SKM-1 (cell line): ENCODE data around the gene BICD2.
"Not testable (repeated sequence)": the region's sequence is repeated elsewhere in the genome, so short reads cannot be mapped to it uniquely, and the experiment has no call there.

Experiments used
- DNase-seq: peaks from one replicate; lab custom pipeline; 2025; ENCODE audit not compliant: unreplicated experiment; lab: John Stamatoyannopoulos, UW

The BICD2 gene

DNA sequence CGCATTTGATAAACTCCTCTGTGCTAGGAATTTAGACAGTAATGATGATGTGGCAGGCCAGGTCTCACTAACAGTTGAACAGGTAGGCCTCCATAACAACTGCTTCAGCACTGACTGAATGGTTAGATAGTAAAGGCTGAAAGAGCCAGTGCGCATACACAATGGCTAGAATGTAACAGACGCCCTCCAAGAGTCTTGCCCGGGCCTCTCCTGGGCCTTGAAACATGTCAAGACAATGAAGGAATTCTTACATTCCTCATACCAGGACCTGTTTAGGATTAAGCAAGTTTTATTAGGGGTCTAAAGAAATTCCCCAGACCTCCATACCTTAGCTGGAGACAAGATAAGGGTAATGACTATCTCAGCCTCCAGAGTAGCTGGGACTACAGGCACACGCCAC is 6.7 kb upstream of the BICD2 start:
- no peak for DNase-seq

DNA sequence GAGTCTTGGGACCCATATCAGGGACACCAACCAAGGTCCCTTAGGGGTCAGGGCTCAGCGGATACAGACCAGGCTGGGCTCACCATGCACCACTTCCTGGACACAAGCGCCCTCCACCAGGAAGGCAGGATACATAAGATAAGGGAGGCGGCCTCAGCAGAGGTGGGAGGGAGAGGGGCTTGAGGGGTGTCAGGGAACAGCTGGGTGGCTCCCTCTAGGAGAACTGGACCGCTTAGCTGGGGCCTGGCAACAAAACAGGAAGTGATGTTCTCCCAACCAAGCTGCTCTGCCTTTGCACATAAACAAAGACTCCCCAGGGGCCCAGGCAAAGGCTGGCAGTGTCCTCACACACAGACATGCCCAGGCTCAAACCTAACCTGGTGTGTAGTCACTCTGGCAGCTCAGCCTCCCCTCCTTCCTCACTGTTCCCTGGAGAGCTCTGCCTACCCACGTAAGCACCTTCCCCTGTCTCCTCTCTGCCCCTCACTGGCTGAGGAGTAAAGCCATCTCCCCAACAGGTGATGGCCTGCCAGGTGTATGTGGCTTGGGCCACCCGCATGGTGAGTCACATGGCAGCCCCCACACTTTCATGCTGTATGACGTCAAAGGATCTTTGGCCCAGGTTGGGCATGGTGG is 5.8 kb upstream of the BICD2 start:
- no peak for DNase-seq

DNA sequence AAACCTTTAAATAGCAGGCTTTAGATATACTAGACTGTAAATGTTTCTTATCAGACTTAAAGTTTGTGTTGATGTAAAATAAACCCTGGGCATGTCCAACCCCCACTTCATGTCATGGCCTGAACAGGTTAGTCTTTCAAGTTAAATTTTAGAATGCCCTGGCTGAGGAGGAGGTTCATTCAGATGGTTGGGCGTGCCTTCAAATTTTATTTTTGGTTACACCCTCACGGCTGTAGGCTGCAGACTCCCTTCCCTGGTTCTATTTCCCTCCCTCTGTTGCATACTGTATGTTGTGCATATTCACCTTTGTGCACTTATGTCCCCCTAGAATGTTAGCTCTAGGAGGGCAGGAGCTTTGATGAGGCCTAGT is 5.3 kb upstream of the BICD2 start:
- no peak for DNase-seq

DNA sequence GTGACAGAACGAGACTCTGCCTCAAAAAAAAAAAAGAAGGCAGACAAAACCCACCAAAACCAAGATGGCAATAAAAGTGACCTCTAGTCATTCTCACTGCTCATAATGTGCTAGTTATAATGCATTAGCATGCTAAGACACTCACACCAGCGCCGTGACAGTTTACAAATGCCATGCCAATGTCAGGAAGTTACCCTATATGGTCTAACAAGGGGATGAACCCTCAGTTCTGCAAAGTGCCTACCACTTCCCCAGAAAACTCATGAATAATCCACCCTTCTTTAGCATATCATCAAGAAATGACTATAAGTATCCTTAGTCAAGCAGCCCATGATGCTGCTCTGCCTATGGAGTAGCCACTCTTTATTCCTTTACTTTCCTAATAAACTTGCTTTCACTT is 4.7 kb upstream of the BICD2 start:
- DNase-seq, result no peak

DNA sequence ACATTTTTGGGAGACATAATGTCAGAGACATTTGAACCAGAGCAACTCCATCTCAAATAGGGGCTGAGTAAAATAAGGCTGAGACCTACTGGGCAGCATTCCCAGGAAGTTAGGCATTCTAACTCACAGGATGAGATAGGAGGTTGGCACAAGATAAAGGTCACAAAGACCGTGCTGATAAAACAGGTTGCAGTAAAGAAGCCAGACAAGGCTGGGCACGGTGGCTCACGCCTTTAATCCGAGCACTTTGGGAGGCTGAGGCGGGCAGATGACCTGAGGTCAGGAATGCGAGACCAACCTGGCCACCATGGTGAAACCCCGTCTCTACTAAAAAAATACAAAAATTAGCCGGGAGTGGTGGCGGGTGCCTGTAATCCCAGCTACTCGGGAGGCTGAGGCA is 4.2 kb upstream of the BICD2 start:
- DNase-seq, result not testable (repeated sequence)

DNA sequence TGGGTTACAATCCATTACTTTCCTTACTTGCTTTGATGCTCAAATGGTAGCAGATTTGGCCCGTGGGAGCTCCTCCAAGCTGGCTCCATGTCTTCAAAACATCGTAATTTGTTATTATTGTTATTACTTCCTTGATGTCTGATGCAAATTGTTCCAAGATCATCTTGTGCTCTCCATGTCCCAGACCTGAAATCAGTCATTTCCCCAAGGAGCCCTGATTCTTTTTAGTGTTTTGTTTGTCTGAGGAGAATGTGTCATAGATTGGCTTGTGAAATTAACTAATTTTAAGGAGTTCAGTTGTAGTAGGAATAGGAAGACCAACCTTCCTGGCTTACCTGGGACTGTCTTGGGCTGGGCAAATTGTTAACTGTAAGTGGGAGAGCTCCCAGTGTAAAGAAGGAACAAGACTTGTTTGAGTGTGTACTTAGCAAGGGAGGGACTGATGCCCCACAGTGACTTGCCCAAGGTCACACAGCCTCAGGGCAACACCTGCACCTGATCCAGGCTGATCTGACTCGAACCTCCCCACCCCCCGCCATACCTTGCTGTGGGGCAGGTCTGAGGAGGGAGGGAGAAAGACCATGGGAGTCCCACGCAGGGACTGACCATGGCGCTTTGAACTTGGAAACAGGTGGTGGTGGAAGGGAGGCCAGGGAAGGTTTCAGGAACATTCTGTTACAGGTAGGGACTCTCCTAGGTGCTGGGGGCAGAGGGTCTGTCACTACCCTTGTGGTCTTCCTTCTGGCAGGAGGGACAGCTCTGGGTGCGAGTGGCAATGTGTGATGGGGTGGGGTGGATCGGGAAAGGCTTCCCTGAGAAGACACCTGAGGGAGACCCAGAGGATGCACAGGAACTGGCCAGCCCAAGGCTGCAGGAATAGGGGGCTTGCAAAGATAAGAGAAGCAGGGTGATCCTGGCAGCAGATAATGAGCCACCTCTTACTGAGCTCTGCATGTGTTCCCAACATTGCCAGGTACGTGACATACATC is 2.7 kb upstream of the BICD2 start:
- DNase-seq, result no peak

DNA sequence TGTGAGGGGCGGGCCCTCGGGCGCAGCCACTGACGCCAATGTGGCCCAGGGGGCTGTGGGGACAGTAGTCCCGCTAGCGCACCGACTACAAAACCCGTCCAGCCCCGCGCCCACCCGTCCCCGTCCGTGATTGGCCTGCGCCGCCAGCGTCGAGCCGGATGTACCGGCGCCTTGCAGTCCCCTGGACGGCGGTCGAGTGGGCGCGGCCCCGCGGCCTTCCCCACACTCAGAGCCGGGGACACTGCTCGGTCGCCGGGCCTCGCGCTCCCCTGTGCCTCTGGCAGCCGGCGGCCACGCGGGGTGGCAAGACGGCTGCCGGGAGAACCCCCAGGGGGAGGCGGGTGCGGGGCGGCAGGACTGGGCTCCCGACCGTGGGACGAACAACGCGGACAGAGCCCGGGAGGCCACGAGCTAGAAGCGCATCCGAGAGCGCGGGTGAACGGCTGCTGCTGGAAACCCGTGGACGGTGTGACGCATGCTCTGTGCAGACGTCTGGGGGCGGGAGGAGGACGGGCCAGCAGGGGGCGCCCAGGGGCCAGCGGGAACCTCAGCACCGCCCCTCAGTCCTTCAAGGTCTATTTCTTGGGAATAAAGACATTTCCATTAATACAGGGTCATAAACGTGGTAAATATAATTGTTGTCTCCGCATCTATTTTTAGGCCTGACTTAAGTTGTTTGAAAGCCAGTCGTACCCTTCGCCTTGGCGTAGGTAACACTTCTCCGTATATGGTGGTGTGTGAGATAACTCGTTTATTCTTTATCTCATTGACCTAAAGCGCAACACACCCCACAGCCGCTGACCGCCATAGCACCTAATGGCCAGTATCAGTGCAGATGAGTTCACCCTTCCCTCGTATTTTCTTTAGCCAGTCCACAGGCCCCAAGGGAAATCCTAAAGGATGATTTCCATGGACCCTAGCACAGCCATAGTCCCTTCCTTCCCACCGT is 629 bp upstream of the BICD2 start:
- peak; percentile 30 for DNase-seq

DNA sequence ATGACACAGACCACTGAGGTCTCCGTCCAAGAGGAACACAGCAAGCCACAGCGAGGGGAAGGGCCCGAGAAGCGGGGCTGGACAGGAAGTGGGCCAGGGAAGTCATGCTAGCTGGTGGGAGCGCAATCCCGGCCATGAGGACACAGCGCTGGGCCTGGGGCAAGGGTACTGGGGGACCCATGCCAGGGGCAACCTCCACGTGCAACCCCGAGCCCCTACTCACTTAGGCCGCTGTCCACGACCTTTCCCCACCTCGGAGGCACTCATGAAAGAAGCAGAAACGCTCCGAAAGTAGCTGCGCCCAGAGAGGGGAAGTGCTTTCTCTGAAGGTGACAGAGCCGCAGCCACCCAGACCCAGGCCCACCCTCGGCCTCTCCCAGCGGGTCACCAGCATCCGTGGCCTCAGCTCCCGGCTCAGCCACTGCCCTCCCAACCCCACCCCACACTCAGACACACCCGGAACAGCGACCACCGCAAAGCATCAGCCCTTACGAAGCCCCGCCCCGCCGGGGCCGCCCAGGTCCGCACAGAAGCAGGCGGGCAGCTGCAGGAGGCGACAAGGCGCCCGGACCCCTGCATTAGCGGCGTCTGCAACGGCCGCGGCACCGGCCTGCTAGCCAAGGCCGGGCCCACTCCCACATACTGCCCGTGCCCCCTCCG is 782 bp downstream of the BICD2 start:
- no peak for DNase-seq

DNA sequence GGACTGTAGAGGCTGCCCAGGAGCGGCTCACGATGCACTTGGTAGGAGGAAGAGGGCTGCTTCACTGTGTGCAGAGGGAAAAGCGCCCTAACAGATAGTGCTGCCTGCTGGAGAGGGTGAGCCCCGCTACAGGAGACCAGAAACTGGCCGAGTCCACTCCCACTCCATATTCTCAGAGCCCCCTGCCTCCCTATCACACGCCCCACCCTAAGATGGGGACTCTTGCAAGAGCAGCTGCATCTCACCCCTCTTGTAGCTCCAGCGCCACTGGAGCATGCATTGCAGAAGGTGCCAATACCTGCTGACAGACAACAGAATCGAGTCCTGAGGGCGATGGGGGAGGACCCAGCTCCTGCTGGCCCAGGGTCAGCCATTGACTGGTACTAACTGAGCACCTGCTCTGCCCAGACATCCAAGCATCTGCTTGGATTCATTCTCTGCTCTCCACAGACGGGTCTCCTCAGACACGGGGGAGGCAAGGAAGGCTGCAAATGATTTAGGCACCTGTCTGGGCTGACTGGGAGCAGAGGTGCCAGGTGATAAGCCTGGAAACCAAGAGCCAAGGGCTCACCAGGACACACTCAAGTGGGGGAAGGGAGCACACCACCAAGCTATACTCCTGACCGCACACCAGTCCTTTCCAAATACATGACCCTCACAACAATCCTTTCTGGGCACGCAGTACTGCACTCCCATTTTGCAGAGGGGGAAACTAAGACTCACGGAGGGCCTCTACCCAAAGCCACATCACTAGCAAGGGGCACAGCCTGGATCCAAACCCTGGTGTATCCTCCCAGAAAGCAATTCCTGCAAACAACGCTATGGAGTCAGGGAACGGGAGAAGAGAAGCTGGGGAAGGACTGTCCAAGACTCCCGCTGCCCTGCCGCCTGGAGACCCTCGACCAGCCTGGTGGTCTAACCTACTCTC is 1.6 kb downstream of the BICD2 start:
- no peak for DNase-seq

DNA sequence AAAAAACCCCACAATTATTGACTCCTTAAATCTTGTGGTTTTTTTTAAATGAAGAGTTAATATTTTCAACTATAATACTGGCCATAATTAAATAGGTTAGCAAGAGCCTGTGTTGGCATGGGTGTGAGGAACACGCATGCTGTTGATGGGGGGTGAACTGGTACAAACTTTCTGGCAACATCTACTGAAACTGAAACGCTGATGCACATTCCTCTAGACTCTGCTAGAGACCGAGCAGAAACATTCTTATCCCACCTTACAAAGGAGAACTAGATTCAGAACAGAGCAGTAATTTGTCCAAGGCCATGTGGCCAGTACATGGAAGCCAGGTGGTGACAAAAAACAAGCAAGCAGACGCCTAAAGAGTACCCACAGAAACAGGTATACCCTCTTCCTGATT is 2.4 kb downstream of the BICD2 start:
- DNase-seq, result no peak

DNA sequence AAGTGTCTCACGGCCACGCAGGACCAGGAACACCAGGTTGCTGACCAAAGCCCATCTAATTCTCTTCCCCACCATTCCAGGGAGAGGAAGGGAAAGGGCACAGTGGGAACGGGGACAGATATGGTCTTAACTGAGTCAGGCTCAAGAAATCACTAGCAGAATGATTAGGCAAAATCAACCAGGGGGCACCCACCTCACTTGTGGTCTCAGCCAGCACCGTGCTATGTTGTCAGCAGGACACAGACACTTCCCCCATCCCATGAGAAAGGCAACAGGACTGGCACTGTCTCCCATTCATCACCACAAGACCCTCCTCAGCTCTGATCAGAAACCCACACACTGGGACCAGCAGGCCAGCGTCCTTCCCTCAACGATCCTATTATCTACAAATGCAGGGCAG is 2.9 kb downstream of the BICD2 start:
- DNase-seq, result no peak

DNA sequence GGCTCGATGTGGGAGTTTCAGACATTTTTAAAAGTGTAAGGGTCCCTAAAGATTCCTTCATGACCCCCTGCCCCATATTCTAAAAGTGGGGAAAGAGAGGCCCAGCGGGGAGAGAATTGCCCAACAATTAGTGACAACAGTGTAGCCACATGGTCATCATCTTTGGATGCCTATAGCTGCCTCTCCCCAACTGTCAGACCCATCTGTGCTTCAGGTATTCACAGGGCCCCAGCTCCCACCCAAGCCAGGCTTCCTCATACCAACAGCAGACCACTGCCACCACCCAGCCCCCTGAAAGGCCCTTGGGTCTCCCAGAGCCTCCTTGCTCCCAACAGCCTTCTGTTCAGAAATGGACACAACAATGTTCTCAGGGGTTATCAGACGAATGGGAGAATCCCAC is 4.1 kb downstream of the BICD2 start:
- DNase-seq, result no peak

DNA sequence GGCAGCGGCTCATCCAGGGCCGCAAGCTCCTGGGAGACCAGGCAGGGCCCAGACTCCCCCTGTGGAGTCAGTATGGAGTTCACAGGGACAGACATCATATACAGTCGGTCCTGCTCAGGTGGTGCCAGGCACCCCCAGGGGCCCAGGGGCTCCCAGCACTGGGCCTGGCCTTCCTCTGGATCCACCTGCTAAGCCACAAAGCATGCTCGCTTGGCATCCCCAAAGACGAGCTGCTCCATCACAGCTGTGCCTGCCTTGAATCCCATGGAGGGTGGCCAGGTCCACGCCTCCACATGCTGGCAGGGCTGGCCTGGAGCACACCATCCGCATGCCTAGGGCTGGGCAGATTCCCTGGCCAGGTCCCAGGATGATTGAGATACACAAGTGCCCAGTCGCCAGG is 4.6 kb downstream of the BICD2 start:
- DNase-seq, result no peak

DNA sequence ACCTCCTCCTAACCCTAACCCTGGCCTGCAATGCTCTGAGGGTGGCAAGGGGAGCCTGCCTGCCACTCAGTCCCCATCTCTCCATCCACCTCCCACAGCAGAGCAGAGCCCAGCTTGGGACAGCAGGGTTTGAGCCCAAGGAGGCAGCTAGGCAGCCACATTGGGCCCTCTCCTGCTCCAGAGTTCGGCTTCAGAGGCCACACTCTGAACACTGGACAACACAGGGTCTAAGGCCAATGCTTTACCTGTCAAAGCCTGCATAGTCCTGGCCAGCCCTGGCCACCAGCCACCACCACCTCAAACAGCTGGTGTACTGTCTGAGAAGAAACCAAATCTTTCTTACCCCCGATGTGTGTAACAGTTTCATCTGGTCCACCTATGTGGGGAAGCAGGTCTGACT is 5.2 kb downstream of the BICD2 start:
- no peak for DNase-seq

DNA sequence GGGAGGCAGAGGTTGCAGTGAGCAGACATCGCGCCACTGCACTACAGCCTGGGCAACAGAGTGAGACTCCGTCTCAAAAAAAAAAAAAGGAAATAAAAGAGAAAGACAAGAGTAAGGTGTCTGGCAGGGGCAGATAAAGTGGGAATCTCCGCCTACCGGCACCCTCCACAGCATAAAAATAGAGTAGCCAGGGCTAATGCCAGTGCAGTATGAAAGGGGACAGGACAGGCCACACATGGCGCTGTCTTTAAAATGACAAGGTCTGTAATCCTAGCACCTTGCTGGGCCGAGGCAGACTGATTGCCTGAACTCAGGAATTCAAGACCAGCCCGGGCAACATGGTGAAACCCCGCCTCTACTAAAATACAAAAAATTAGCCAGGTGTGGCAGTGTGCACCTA is 7.8 kb downstream of the BICD2 start:
- DNase-seq, result no peak

DNA sequence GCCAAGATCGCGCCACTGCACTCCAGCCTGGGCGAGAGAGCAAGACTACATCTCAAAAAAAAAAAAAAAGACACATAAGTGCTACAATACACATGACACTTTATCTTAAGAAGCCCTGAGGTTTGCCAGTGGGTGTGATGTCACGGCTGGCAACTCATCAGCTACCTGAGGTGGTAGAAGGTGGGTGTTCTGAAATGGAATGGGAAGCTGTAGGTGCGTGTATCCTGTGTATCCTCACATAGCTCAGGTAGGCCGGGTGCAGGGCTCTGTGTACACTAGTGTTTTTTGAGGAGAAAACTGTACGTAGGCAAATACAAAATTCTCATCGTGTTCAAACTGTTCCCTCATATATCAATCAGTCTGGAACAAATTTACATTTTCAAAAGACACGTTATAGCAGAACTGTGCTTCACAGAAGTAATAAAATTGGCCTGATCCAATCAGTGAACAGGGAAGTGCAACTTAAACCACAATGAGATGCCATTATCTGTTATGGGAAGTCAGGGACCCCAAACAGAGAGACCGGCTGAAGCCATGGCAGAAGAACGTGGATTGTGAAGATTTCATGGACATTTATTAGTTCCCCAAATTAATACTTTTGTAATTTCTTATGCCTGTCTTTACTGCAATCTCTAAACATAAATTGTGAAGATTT is 10.4 kb downstream of the BICD2 start:
- DNase-seq, result no peak

DNA sequence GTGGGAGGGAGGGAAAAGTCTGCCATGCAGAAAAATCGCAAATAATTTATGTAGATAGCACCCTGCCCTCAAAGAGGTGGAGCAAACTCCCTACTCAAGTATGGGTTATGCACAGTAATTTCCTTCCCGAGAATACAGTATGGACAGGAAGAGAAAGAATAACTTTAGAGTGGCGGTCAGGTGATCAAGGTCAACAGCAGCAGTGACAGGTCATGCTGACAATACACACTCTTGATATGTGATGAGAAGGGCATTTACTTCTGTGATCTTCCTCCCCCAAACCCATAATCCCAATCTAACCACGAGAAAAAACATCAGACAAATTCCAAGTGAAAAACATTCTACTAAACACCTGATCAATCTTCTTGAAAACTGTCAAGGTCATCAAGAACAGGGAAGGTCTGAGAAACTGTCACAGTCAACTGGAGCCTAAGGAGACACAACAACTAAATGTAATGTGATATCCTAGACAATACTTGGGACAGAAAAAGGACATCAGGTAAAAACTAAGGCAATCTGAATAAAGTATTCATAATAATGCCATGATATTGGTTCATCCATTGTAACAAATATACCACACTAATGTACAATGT is 11.7 kb downstream of the BICD2 start:
- no peak for DNase-seq

DNA sequence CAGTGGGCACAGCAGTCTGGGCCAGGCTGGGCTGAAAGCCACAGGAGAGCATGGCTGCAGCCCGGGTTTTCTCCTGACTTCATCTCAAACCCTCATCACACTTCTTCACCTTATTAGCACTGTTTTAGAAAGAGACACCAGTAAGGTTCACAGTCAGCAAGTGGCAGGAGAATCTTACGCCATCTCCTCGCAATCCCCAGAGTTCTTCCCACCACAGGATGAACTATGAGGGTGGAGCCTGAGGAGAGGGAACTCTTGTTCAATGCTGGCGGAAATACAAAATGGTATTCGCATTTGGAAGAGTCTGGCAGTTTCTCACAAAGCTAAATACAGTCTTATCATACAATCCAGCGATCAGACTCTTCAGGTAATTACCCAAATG is 14.7 kb downstream of the BICD2 start:
- DNase-seq, result no peak
